Measurements from ENCODE around the gene PAIP2.

DNA sequence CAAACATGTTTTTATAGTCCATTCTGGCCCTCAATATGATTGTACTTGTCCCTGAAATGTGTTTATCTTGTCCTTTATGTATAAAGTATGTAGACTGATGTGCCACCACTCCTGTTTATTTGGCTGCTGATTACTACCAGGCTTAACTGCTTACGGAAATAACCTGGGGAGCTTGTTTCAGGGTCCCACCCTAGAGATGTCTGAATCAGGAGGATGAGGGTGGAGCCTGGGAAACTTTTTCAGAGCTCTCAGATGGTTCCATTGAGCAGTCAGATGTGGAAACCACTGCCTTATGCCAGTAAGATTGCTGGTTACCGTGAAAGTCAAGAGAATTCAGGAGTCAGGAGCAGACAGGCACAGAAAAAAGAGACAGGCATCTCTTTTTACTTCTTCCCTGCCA lies 22.3 kb downstream of the PAIP2 start:
- TF ChIP-seq GATA3 (IDR thresholded peaks at IDR 0.05; ENCODE audit: low read depth, low read length) = no peak
- no peak for TF ChIP-seq GATA2 (IDR thresholded peaks at IDR 0.05; ENCODE audit: low read depth, low read length)
